ENCODE results near the gene FITM1. TPM values are rescaled to one million over a fixed set of nuclear protein-coding genes. Genes with fewer than 3 reads are reported as not detected.

The FITM1 gene
- total RNA-seq, 1 experiment from 2014 or later, result not detected

DNA sequence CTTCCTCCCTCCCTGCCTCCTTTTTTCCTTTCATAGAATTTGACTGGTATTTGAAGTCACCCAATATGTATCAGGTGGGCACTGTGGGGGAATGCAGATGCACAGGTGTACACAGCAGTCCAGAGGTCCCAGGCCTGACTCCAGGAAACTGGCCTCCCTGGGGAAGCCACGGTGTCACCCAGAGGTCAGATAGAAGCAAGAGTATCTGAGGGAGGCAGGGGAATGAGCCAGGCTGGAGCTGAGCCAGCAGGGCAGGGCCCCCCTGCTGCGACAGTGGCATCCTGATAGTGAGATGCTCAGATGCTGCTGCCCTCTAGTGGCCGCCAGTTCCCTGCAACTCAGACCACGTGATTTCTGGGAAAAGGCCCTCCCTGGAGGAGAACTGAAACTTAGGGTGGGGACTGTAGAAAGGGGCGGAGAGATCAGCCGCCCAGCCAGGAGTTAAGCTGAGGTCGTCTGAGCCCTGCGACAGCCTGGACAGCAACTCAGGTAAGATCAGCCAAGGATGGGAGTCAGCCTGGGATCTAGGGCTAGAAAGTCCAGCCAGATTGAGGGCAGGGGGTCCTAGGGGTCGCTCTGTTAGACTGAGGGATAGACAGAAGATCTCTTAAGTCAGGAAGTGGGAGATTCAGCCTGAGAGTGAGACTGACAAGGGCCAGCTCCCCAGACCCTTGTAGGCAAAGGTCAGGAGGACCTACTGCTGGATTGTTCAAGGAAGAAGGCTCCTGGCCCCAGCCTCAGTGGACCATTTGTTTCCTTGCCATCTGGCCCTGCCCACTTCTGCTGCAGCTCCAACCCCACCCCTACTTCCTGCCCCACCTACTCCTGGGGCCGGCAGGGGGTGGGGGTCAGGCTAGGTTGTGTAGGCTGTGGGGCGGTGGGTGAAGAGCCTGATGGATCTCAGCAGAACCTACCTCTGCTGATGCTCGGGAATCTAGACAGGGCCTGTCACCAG, 30.7 kb downstream of the FITM1 start, which contains the start of gene IRF9:
TSS of gene IRF9 (plus strand) at position 416 of the 955 bp plus-strand sequence. CDS start 880 bp downstream, outside the sequence.
- DNase-seq (ENCODE audit: low read depth), result peak; percentile 92

DNA sequence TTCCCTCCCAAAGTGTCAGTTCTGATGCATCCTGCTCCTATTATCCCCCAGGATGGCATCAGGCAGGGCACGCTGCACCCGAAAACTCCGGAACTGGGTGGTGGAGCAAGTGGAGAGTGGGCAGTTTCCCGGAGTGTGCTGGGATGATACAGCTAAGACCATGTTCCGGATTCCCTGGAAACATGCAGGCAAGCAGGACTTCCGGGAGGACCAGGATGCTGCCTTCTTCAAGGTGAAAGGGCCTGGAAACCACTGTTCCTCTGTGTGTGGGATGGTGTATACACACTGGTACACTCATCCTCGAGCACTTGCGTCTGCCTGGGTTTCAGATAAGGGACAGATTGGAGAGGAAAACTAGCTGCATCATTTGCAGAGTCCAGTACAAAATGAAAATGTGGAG, 31.6 kb downstream of the FITM1 start:
- DNase-seq (ENCODE audit: low read depth), result no peak

DNA sequence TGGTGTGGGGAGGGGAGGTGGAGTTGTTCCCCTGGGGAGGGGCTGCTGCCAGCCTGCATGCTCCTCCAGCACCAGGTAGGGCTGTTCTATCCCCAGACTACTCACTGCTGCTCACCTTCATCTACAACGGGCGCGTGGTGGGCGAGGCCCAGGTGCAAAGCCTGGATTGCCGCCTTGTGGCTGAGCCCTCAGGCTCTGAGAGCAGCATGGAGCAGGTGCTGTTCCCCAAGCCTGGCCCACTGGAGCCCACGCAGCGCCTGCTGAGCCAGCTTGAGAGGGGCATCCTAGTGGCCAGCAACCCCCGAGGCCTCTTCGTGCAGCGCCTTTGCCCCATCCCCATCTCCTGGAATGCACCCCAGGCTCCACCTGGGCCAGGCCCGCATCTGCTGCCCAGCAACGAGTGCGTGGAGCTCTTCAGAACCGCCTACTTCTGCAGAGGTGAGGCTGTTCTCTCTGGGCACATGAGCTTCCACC, 34.1 kb downstream of the FITM1 start:
- DNase-seq (ENCODE audit: low read depth), result no peak

DNA sequence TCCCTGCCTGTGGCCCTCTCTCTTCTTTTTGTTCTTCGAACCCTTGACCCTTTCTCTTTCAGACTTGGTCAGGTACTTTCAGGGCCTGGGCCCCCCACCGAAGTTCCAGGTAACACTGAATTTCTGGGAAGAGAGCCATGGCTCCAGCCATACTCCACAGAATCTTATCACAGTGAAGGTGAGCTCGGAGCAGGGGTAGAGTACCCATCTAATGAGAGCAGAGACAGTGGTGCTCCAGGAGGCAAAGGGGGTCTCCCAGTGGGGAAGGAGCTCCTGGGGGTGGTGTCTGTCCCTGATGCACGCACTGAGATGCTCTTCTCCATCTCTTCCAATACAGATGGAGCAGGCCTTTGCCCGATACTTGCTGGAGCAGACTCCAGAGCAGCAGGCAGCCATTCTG, 35.3 kb downstream of the FITM1 start:
- no peak for DNase-seq (ENCODE audit: low read depth)

DNA sequence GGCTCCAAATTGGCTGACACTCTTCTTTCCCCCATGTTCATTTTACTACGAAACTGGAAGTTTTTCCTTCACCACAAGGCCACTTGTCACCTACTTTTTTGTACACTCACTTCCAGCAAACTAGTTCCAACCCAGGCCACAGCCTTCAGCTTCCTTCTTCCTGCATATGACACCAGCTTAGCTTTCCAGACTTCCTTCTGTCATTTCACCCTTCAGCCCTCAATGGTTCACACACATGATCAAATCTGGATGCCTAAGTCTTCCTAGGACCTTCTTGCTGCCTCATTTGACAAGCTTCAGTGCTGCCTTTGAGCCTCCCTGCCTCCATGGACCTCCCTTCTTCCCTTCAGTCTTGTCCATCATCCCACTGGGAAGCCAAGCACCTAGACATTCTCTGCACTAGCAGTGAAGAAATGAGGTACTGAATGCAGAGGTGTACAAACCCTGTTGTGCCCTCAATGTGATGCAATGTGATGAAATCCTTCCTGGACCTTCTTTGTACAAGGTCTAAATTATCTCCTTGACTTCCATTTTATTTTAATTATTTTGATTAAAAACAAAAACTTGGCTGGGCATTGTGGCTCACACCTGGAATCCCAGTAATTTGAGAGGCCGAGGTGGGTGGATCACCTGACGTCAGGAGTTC, 37.1 kb downstream of the FITM1 start:
- DNase-seq (ENCODE audit: low read depth), result no peak

DNA sequence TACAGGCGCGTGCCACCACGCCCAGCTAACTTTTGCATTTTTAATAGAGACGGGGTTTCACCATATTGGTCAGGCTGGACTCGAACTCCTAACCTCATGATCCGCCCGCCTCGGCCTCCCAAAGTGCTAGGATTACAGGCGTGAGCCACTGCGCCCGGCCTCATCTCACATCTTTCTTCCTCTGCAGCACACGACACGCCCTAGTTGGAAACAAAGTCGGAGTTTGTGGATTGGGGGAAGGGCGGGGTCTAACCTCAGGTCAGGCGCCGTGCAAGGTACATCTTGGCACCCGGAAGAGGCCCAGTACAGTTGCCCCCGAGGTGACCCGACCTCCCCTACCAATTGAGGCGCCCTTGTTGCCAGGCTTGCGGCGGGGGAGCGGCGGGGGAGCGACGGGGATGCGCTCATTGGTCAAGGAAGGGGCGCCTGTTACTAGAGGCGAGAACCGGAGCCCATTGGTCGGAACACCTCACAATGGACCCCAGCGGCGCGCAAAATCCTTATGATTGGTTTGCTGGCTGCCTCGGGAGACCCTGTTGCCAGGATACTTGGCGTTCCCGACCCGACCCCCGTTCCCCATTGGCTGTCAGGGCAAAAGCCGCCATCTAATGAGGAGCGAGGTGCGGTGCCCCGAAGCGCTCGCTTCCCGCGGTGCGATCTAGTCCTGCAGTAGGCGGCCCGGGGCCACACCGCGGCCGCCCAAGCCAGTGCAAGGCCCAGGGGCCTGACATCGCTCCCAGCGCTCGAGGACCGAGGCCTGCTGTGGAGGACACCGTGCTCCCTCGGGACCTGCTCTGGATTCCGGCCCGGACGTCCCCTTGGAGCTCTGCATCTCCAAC, 41.2 kb downstream of the FITM1 start, which contains the start of gene REC8:
TSS of gene REC8 (plus strand) at position 659 of the 839 bp plus-strand sequence. CDS start 473 bp downstream, outside the sequence.
- DNase-seq (ENCODE audit: low read depth), result no peak

DNA sequence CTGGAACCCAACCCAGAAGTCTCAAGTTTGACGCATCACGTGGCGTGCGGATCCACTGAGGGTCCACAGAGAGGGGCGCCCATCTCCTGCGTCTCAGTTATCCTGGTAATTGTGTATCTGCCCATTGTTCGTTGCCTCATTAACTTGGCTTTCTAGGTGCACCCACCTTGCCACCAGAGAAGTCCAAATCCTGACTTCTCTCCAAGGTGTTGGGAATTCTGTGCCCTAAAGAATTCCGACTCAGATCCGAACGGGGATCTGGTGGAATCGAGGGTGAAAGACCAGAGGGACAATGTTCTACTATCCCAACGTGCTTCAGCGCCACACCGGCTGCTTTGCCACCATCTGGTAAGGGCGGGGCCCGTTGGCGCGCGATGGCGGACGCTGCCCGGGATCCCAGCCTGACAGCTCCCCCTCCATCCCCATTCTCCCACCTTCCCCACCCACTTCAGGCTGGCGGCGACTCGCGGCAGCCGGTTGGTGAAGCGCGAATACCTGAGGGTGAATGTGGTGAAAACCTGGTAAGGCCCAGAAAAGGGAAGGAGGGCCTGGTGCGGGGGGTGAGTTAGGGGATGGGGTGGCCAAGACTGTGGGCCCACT, 41.9 kb downstream of the FITM1 start:
- no peak for DNase-seq (ENCODE audit: low read depth)

DNA sequence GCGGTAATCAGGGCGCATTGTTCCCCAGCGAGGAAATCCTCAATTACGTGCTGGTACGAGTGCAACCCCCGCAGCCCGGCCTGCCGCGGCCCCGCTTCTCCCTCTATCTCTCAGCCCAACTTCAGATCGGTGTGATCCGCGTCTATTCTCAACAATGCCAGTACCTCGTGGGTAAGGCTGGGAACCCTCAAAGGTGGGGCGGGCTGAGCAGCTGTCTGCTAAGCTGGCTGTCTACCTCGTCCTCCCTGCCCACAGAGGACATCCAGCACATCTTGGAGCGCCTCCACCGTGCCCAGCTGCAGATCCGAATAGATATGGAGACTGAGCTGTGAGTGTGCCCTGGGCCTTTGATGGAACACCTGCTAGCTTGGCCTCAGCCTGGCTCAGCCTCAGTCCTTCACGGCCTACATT, 42.4 kb downstream of the FITM1 start:
- no peak for DNase-seq (ENCODE audit: low read depth)

DNA sequence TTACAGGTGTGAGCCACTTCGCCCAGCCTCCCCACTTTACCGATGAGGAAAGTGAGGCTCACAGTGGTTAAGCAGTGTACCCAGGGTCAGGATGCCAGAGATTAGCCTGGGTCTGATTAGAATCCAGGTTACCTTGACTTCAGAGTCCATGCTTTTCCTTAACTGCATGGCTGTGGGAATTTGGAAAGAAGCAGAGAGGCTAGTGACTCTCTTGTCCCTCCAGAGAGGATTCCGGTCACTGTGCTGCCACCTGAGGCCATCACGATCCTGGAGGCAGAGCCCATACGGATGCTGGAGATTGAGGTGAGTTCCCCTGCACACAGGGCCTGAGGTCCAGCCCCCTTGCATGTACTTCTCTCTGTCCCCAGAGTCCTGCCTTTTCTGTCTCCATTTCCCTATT, 46.1 kb downstream of the FITM1 start:
- no peak for DNase-seq (ENCODE audit: low read depth)

DNA sequence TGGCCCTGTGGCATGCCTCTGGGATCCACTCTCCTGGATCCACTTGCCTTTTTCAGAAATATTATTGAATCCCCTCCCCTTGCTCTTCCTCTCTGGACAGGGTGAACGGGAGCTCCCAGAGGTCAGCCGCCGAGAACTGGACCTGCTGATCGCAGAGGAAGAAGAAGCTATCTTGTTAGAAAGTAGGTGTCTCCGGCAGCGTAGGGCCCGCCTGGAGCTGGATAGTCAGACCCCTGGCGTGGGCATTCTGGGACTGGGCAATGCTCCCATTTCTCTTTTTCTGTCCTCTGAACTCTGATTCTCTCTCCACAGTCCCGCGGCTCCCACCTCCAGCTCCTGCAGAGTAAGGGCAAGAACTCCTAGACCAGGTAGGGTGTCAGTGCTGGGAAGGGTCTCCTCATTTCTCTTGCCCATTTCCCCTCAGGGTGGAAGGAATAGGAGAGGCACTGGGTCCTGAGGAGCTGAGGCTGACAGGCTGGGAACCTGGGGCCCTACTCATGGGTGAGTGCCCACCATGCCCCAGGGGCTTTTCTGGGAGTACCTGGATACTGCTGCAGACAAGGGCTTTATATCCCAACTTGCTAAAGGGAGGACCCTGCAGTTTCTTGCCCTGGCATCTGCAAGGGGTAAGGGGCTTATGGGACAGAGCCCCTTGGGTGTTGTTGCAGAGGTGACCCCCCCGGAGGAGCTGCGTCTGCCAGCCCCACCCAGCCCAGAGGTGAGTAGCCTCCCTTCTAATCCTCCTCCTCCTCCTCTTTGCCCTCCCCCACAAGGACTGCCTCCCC, 46.8 kb downstream of the FITM1 start:
- no peak for DNase-seq (ENCODE audit: low read depth)

DNA sequence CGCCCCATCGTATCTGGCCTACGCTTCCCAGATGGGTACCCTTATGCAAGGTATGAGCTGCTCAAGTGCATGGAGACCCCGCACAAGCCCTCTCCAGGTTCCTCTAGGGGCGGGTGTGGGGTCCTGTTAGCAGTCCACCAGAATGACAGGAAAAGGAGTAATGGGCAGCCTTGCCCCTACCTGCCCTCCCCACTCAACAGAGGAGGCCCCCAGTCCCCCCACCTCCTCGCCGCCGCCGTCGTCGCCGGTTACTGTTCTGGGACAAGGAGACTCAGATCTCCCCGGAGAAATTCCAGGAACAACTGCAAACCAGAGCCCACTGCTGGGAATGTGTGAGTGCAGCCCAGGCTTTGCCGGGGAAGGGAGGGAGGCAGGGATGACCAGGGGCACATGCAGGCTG, 47.4 kb downstream of the FITM1 start:
- DNase-seq (ENCODE audit: low read depth), result no peak

DNA sequence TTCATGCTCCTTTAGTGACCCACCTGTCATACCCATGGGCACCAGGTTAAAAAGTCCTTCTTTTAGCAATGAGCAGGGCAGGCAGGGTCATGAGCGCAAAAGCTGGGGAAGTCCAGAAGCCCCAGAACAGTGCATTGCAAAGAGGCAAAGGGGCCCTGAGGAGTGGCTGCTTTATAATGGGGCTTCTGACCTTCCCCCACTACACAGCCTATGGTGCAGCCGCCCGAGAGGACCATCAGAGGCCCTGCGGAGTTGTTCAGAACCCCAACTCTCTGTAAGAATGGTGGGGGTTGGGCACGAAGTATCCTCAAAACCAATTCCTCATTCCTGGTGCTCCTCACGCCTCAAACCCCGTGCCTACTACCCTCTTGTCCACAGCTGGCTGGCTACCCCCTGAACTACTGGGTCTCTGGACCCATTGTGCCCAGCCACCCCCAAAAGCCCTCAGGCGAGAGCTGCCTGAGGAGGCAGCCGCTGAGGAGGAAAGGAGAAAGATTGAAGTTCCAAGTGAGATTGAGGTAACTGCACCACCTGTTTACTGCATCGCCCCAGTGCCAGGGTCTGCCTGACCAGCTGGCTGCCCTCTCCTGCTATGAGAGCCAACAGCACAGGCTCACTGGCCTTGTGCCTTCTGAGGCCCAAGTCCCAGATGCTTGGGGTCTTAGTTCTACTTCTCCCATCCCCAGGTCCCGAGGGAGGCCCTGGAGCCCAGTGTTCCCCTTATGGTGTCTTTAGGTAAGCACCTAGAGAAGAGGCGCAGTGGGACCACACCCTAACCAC, 48.1 kb downstream of the FITM1 start:
- no peak for DNase-seq (ENCODE audit: low read depth)

DNA sequence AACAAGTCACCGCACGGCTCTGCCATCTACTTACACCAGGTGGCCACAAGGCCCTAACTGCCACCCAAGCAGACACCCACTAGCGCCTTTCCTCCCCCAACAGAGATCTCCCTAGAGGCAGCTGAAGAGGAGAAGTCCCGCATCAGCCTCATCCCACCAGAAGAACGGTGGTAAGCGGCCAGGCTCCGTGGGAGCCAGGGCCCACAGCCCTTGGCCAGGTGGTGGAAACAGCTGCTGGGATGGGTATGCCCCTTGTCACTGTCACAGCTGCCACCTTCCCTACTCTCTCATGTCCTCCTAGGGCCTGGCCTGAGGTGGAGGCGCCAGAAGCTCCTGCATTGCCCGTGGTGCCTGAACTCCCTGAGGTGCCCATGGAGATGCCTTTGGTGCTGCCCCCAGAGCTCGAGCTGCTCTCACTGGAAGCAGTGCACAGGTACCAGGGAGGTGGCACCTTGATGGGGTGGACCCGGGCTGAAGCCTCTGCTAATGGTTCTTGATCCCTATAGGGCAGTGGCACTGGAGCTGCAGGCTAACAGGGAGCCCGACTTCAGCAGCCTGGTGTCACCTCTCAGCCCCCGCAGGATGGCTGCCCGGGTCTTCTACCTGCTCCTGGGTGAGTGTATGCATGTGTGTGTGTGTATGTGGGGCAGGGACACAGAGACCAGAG, 49.0 kb downstream of the FITM1 start:
- no peak for DNase-seq (ENCODE audit: low read depth)

DNA sequence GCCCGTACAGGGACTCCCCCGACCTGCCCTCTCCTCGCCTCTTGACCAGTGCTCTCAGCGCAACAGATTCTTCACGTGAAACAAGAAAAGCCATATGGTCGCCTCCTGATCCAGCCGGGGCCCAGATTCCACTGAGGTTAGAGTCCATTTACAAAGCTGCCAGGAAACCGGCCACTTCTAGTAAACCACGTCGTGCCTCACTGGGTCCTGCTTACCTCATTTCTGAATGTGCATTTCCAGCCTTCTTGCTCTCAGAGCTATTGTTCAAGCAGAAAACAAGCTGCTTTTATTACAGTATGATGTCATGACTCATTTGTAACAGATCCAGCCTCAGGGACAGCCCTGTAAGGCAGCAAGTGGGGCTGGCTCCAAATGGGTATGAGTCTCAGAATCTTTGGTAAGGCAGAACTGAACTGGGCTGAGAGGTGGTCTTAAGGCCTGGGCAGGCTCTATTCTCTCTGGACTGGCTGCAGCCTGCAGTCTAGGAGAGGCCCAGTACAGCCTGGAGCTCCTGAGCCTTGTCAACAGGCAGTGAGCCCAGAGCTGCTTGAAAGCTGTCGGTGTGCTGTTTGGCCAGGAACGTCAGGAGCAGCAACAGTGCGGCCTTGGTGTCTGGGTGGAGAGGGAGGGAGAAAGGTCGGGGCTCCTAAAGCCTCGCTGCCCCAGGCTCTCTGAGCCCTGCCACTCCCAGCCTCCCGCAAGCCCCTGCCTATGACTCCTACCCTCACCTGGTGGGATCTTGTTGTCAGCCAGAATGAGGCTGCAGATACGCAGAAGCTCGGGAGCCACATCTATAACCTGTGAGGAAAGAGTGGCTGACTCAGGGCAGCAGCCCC, 49.7 kb downstream of the FITM1 start:
- DNase-seq (ENCODE audit: low read depth), result peak; percentile 16

DNA sequence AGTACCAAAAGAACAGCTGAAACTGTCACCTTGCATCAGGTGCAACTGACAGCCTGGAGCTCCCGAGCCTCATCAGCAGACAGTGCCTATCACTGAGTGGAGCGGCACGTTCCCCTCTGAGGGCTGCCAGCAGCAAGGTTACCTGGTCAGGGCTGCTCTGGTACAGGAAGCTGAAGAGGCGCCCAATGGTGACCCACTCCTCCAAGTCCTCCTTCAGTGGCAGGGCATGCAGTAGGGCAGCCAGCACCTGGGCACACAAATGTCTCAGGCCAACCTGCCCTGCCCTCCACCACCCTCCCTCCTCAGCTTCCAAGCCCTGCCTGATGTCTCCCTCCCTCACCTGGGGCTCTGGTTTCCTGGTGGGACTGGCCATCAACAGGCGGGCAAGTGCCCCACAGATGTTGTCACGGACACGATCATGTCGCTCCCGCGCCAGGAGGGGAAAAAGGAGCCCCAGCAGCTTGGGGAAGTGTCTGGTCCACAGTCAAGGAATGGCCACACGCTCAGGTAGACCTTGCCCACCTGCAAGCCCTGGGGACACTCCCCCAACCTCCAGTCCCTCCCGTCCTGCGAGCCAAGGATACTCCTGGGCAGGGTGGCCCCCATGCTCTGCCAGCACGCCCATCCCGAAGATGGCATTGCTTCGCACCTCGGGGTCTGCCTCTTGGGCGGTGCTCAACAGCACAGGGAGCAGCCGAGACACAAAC, 51.1 kb downstream of the FITM1 start:
- no peak for DNase-seq (ENCODE audit: low read depth)

All from RPMI7951 (cell line).